Measurements from ENCODE around the gene KCNK4.

- TF ChIP-seq CTCF (IDR thresholded peaks at IDR 0.05) (no peak), POLR2AphosphoS5 (IDR thresholded peaks at IDR 0.05; ENCODE audit: low read depth, low read length) (no peak), TCF7L2 (IDR thresholded peaks at IDR 0.05; ENCODE audit: low read depth, low read length) (no peak), REST (IDR thresholded peaks at IDR 0.05; ENCODE audit: insufficient read depth in 1 of 2, low read depth in 2 of 2, low read length in 1 of 2) (no peak)
These were observed 36.8 kb upstream of the KCNK4 start for GRCh38 chr11:64254326-64254725.
